M059J (cell line): ENCODE results near the gene PYY. TPM values are rescaled to one million over a fixed set of nuclear protein-coding genes. Genes with fewer than 3 reads are reported as not detected.
"Not testable (repeated sequence)": the region's sequence is repeated elsewhere in the genome, so short reads cannot be mapped to it uniquely, and the experiment has no call there.

ENCODE experiments used
- DNase-seq: peaks from one replicate; pipeline ENCODE4 v3.0.0-alpha.2; 2012; ENCODE audit warnings: low read depth
- total RNA-seq: library from RNA; depleted of rRNA; stranded (reverse); fragments of >200 nt; shearing (Covaris generic); gene quantifications from 2 replicates; pipeline ENCODE4 v1.2.3, GENCODE V29; 2014

The PYY gene
- total RNA-seq, 1 experiment from 2014 or later: not detected

GRCh38 chr17:43979011-43979410 is 25.3 kb upstream of the PYY start:
- DNase-seq: no peak

- DNase-seq: no peak
These were observed 24.3 kb upstream of the PYY start for GRCh38 chr17:43978078-43978477.

- no peak for DNase-seq
These were observed 23.5 kb upstream of the PYY start for GRCh38 chr17:43976963-43977837.

GRCh38 chr17:43975898-43976297 is 22.2 kb upstream of the PYY start:
- no peak for DNase-seq

- no peak for DNase-seq
These were observed 20.9 kb upstream of the PYY start for GRCh38 chr17:43974382-43975266.

GRCh38 chr17:43972444-43973212 is 18.9 kb upstream of the PYY start:
- not testable (repeated sequence) for DNase-seq

- not testable (repeated sequence) for DNase-seq
These were observed 17.7 kb upstream of the PYY start for GRCh38 chr17:43971436-43971835.

- DNase-seq: no peak
These were observed 16.6 kb upstream of the PYY start for GRCh38 chr17:43970366-43970765.

GRCh38 chr17:43967251-43967875 is 13.6 kb upstream of the PYY start:
- DNase-seq: no peak

GRCh38 chr17:43966276-43966675 is 12.5 kb upstream of the PYY start:
- peak; percentile 54 for DNase-seq

- DNase-seq: no peak
These were observed 8.7 kb upstream of the PYY start for GRCh38 chr17:43962479-43962878.

GRCh38 chr17:43961954-43962353 is 8.2 kb upstream of the PYY start:
- DNase-seq: no peak

GRCh38 chr17:43961292-43961691 is 7.6 kb upstream of the PYY start:
- not testable (repeated sequence) for DNase-seq

- peak; percentile 57 for DNase-seq
These were observed 5.1 kb upstream of the PYY start for GRCh38 chr17:43958748-43959352.

- no peak for DNase-seq
These were observed 2.5 kb upstream of the PYY start for GRCh38 chr17:43956222-43956621.

- DNase-seq: no peak
These were observed 745 bp downstream of the PYY start for GRCh38 chr17:43952724-43953666.

GRCh38 chr17:43952351-43952723 is 1.4 kb downstream of the PYY start:
- DNase-seq: no peak

- no peak for DNase-seq
These were observed 2.0 kb downstream of the PYY start for GRCh38 chr17:43951750-43952149.

- no peak for DNase-seq
These were observed 3.2 kb downstream of the PYY start for GRCh38 chr17:43950554-43950953.

GRCh38 chr17:43949781-43950180 is 4.0 kb downstream of the PYY start:
- peak; percentile 48 for DNase-seq
